SKM-1 treated with dmso at 0.1 percent for 144 hours (cell line): Measurements from ENCODE around the gene DLX6.

Source experiments
- DNase-seq: peaks from one replicate; lab custom pipeline; 2025; ENCODE audit not compliant: unreplicated experiment; lab: John Stamatoyannopoulos, UW

The DLX6 gene

GRCh38 chr7:96995406-96996110 lies 9.8 kb upstream of the DLX6 start:
- no peak for DNase-seq

- DNase-seq, result no peak
Observed at GRCh38 chr7:96996111-96996957, 9.0 kb upstream of the DLX6 start.

- DNase-seq, result no peak
Observed at GRCh38 chr7:96996958-96997511, 8.3 kb upstream of the DLX6 start.

GRCh38 chr7:96997512-96998032 lies 7.8 kb upstream of the DLX6 start:
- DNase-seq, result no peak

GRCh38 chr7:96998333-96998732 lies 7.0 kb upstream of the DLX6 start:
- no peak for DNase-seq

GRCh38 chr7:96998744-96999143 lies 6.6 kb upstream of the DLX6 start:
- DNase-seq, result no peak

GRCh38 chr7:97001221-97001620 lies 4.1 kb upstream of the DLX6 start:
- DNase-seq, result no peak

GRCh38 chr7:97001656-97002554 lies 3.4 kb upstream of the DLX6 start:
- no peak for DNase-seq

- no peak for DNase-seq
Observed at GRCh38 chr7:97002555-97003261, 2.6 kb upstream of the DLX6 start.

GRCh38 chr7:97003262-97004246 lies 1.8 kb upstream of the DLX6 start:
- DNase-seq, result no peak

GRCh38 chr7:97004247-97005182 lies 838 bp upstream of the DLX6 start:
- no peak for DNase-seq

GRCh38 chr7:97006055-97006815 lies 882 bp downstream of the DLX6 start:
- no peak for DNase-seq

- DNase-seq, result no peak
Observed at GRCh38 chr7:97006816-97007582, 1.6 kb downstream of the DLX6 start.

- DNase-seq, result no peak
Observed at GRCh38 chr7:97007583-97007861, 2.2 kb downstream of the DLX6 start.

GRCh38 chr7:97008275-97008917 lies 3.0 kb downstream of the DLX6 start:
- DNase-seq, result no peak
